Measurements from ENCODE around the gene CARD11.
"Not testable (repeated sequence)": the region's sequence is repeated elsewhere in the genome, so short reads cannot be mapped to it uniquely, and the experiment has no call there.

The CARD11 gene

GRCh38 chr7:2959103-2959680, 84.5 kb downstream of the CARD11 start:
- DNase-seq, result no peak

GRCh38 chr7:2958416-2959102, 85.1 kb downstream of the CARD11 start:
- no peak for DNase-seq

DNA sequence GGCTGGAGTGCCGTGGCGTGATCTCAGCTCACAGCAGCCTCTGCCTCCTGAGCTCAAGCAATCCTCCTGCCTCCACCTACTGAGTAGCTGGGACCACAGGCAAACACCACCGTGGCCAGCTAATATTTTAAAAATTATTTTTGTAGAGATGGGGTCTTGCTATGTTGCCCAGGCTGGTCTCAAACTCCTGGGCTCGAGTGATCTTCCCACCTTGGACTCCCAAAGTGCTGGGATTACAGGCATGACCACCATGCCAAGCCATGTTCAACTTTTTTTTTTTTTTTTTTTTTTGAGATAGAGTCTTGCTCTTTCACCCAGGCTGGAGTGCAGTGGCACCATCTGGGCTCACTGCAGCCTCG, 86.3 kb downstream of the CARD11 start:
- not testable (repeated sequence) for DNase-seq

GRCh38 chr7:2956526-2957368, 86.9 kb downstream of the CARD11 start:
- DNase-seq, result no peak

DNA sequence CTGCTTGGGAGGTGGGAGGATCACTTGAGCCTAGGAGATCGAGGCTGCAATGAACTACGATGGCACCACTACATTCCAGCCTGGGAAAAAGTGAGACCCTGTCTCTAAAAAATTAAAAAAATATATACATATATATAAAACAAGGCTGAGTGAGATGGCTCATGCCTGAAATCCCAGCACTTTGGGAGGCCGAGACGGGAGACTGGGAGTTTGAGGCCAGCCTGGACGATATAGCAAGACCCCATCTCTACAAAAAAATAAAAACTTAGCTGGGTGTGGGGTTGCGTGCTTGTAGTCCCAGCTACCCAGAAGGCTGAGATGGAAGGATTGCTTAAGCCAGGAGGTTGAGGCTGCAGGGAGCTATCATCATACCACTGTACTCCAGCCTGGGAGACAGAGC, 87.6 kb downstream of the CARD11 start:
- no peak for DNase-seq

DNA sequence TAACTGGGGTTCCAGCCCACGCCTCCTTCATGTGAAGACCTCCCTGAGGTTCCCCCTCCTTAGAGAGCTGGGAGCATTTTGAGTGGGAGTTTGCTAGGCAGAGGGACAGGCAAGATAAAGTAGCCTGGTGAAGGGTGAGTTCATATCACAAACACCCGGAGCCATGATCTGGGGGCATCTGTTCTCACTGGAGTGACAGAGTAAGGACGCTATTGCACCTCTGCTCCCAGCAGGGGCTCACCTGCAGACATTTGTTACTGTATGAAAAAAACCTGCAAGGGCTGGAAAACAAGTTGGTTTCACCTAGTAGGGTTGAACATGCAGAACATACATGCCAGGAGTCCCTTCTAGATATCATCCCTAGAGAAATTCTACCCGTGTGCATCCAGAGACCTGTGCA, 88.4 kb downstream of the CARD11 start:
- no peak for DNase-seq

DNA sequence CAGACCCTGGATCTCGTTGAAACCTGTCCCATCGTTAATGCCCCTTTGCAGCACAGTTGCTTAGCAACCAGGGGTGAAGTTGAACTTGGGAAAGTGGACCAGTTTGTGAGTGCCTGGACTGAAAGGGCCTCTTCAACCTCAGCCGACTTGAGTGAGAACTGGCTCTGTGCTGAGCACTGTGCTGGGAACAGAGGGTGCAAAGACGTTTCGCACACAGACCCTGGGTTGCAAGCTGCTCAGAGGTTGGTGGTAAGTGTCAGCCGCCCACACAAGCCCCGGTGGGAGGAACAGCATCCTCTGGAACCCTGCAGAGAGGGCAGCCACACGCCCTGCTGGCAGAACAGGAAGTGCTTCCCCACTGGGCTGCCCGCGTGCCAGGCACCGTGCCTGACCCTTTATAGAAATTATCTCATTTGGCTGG, 89.2 kb downstream of the CARD11 start:
- DNase-seq, result no peak

GRCh38 chr7:2953588-2954407, 89.9 kb downstream of the CARD11 start:
- DNase-seq, result no peak

DNA sequence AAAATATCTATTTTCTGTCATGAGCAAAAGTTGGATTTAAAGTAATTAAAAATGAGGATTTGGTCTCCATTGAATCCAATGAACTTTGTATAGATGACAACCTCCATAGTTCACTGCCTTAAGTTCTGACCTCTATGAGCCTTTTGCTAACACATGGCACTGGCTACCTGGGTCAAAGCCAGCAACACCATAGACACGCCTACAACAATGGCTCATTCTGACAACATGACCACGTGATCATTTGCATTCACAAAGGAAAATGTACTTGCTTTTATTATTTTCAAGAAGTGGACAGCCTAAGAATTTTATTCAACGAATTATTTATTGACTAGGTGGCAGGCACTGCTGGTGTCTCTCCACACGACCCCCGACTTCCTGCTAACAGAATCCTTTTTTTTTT, 90.6 kb downstream of the CARD11 start:
- DNase-seq, result no peak

DNA sequence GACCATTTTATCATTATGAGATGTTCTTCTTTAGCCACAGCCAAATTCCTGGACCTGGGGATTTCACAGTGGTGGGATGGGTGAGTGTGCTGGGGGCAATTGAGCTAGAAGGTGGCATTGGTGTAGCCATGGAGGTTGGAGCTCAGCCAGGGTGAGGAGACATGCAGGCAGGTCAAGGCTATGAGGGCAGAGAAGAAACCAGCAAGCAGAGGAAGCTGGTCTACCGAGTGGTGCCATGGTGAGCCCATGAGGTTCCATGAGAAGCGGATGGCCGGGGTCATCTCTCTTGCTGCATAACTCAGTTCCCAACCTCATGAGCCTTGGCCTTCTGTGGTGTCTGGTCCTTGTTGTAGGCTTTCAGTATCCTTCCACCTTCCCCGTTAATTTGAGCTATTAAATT, 91.4 kb downstream of the CARD11 start:
- DNase-seq, result no peak

- no peak for DNase-seq
These were observed 93.1 kb downstream of the CARD11 start for GRCh38 chr7:2950578-2950977.

DNA sequence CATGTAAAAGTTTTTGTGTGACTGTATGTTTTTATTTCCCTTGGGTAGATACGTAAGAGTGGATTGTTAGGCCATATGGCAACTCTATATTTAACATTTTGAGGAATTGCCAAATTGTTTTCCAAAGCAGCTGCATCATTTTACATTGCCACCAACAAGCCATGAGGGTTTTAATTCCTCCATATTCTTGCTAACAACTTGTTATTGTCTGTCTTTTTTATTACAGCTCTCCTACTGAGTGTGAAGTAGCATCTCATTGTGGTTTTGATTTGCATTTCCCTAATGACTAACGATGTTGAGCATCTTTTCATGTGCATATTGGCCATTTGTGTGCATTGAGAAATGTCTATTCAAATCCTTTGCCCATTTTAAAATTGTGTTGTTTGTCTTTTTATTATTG, 94.9 kb downstream of the CARD11 start:
- no peak for DNase-seq

- DNase-seq, result no peak
These were observed 96.4 kb downstream of the CARD11 start for GRCh38 chr7:2947058-2947780.

GRCh38 chr7:2945171-2945570, 98.5 kb downstream of the CARD11 start:
- DNase-seq, result no peak

DNA sequence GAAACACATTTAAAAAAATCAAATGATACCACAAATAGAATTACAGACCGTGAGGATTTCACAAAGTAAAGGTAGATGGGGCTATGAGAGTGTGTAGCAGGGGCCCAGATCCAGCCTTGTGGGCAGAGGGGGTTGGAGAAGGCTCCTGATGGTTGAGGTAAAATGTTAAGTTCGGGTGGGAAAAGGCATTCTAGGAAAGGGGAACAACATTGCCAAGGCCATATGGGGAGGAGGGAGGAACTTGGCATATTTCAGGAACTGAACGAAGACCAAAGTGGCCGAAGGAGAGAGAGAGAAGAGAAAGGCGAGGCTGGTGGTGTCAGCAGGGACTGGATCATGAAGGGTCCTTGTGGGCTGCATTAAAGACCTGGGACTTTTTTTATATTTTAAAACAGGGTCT, 98.9 kb downstream of the CARD11 start:
- peak in 1 of 2 donors; percentile 8 for DNase-seq

DNA sequence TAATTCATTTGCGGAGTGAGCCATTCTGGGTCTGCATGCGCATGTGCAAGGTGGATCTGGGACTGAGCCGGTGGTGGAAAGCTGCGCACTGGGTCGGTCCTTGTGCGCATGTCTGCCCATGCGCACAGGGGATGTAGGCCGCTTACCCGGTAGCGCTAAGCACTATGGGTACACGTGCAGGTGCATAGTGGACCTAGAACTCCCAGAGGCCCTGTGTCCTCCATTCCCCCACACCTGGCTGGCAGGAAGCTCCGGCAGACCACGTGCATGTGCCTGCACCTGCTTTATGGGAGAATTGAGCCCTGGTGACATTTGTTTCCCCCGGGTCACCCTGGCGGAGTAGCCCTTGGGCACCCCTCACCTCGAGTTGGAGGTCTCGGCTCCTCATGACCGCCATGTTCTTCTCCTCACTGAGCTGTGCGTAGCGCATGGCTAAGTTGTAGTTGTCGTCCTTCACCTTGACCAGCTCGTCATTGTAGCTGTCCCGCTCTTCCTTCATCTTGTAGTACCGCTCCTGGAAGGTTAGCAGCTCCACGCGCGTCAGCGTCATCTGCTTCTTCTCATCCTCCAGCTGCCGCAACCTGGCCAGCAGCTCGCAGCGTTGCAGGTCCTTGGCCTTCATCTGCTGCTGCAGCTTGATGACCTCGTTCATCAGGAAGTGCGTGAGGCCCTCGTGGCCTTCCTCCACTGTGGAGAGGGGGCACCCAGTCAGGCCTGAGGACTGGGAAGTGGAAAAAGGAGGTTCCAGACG, 99.6 kb downstream of the CARD11 start:
- DNase-seq, result no peak

- no peak for DNase-seq
These were observed 102.3 kb downstream of the CARD11 start for GRCh38 chr7:2941216-2941859.

- DNase-seq, result no peak
These were observed 103.2 kb downstream of the CARD11 start for GRCh38 chr7:2940466-2940865.

GRCh38 chr7:2939193-2939885, 104.3 kb downstream of the CARD11 start:
- DNase-seq, result no peak

GRCh38 chr7:2938514-2939192, 105.0 kb downstream of the CARD11 start:
- DNase-seq, result no peak

Data from hippocampal formation (tissue), 2 donors.